GM18858 (cell line): ENCODE data around the gene ITGB1BP1.

Source experiments
- ATAC-seq: cut with Tn5 transposase; IDR thresholded peaks from one replicate; pipeline ENCODE4 v1.9.1; 2021; ENCODE audit not compliant: unreplicated experiment

The ITGB1BP1 gene

GRCh38 chr2:9355270-9355669 is 68.1 kb downstream of the ITGB1BP1 start:
- ATAC-seq: no peak

GRCh38 chr2:9354318-9354717 is 69.0 kb downstream of the ITGB1BP1 start:
- ATAC-seq: no peak
